GM18498 (cell line): ENCODE data around the gene SET.

Source experiments
- ATAC-seq: cut with Tn5 transposase; IDR thresholded peaks from one replicate; pipeline ENCODE4 v1.9.1; 2021; ENCODE audit warnings: mild to moderate bottlenecking, moderate library complexity; ENCODE audit not compliant: unreplicated experiment

SET gene

DNA sequence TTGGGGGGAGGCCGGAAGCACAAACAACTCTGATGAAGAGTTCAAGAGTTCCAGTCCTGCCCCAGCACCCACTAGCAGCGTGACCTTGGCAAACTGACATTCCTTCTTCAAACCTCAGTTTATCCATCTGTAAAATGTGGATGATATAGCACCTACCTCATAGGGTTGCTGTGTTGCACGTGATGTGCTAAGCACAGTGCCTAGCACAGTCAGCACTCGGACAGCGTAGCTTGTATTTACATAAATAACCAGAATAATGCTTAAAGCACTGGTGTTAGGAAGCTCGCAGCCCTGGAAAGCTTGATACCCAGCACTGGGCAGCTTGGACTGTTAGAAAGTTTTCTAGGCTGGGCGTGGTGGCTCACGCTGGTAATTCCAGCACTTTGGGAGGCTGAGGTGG, 18.4 kb downstream of the SET start:
- no peak for ATAC-seq

DNA sequence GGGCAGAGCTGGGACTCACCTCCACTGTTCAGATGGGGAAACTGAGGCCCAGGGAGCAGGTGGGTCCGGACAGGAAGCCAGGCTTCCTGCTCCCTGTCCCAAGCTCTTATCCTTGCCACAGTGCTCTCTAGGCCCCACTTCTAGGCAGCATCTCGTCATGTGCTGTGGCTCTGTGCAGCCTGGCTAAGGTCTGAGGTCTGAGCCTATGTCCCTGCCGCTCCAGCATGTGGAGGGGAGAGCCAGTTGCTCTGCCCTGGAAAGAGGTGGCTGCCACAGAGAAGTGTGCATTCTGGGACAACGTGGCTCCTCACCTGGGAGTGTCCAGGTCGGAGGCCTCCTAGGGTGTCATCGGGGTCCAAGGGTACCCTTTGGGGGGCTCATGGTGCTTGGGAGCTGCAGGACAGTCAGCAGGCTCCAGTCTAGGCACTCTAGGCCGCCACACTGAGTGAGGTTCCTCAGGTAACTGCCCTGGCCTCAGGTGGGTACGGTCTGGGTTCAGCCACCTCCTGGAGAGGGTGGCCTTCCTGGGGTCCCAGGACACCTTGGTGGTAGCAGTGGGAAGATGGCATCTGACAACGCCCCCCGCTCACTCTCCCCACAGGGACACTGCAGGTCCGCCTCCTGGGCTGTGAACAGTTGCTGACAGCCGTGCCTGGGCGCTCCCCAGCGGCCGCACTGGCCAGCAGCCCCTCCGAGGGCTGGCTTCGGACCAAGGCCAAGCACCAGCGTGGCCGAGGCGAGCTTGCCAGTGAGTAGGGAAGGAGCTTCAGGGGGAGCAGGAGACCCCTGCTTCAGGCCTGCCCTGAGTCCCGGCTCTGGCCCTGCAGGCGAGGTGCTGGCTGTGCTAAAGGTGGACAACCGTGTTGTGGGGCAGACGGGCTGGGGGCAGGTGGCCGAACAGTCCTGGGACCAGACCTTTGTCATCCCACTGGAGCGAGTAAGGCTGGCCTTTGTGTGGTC, 23.7 kb downstream of the SET start:
- ATAC-seq: no peak

GRCh38 chr9:128713411-128713780, 24.4 kb downstream of the SET start:
- no peak for ATAC-seq

DNA sequence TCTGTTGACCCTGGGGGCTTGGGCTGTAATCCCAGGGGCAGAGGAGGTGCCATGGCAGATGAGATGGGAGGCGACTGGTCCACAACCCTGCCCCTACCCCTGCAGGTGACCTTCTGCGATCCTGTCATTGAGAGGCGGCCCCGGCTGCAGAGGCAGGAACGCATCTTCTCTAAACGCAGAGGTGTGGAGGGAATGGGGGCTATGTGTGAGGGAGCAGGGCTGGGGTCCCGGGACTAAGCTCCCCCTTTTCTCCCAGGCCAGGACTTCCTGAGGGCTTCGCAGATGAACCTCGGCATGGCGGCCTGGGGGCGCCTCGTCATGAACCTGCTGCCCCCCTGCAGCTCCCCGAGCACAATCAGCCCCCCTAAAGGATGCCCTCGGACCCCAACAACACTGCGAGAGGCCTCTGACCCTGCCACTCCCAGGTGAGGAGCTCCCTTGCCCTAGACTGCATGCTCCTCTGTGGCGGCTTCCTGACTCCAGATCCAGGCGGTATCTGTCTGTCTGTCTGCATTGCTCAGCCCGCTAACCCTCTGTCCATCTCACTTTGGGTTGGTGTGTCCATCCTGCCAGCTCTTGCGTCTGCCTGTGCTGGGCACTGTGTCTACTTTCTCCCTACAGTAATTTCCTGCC, 25.0 kb downstream of the SET start:
- ATAC-seq: no peak

- ATAC-seq: no peak
These were observed 25.8 kb downstream of the SET start for GRCh38 chr9:128714586-128715435.

- ATAC-seq: no peak
These were observed 26.4 kb downstream of the SET start for GRCh38 chr9:128715436-128715750.

- no peak for ATAC-seq
These were observed 27.7 kb downstream of the SET start for GRCh38 chr9:128716581-128717254.

GRCh38 chr9:128718047-128718446, 29.0 kb downstream of the SET start:
- ATAC-seq: no peak

GRCh38 chr9:128718475-128718874, 29.5 kb downstream of the SET start:
- no peak for ATAC-seq

GRCh38 chr9:128719919-128720605, 31.0 kb downstream of the SET start:
- no peak for ATAC-seq

DNA sequence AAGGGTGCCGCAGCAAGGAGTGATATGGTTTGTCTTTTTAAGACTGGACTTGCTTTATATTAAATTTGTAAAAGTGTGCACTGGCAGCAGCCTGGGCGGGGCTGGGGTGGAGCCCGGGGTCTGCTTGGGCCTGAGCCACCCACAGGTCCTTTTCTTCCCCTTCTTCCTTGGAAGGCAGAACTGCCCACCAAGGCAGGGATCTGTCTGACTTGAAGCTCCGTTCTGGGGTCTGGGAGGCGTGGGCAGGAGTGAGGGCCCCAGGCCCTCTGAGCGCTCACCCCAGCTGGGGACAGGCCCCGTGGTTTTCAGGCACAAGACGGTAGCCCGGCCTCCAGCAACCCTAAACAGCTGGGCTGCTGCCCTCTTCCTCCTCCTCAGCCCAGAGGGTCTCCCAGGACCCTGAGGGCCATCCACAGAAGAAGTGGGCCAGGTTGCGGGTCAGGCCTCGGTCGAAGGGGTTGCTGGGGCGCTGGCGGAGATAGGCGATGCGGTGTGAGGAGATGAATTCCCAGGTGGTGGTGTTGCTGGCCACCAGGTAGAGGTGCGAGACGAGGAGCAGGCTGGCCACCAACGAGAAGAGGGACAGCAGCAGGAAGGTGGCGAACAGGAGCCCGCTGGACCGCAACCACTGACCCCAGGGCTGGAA, 31.9 kb downstream of the SET start:
- ATAC-seq: no peak

DNA sequence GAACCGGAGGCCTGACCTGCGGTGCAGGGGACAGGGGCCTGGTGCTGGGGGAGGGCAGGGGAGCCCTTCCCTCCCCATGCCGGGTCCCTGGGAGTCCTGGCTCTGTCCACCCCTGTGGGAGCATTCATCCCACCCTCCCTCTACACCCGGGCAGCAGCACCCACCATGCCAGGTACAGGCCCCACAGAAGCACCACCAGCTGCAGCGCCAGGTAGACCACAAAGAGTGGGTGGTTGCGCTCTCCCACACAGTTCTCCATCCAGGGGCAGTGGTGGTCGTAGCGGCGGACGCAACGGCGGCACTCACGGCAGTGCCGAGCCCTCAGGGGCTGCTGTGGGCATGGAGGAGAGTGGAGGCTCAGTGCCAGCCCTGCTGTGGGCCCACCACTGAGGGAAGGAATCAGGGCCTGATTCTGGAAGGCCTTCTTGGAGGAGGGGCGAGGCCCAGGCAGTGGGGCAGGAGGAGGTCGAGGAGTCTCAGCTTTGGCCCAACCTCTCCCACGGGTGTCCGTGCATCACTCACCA, 32.5 kb downstream of the SET start:
- ATAC-seq: no peak

DNA sequence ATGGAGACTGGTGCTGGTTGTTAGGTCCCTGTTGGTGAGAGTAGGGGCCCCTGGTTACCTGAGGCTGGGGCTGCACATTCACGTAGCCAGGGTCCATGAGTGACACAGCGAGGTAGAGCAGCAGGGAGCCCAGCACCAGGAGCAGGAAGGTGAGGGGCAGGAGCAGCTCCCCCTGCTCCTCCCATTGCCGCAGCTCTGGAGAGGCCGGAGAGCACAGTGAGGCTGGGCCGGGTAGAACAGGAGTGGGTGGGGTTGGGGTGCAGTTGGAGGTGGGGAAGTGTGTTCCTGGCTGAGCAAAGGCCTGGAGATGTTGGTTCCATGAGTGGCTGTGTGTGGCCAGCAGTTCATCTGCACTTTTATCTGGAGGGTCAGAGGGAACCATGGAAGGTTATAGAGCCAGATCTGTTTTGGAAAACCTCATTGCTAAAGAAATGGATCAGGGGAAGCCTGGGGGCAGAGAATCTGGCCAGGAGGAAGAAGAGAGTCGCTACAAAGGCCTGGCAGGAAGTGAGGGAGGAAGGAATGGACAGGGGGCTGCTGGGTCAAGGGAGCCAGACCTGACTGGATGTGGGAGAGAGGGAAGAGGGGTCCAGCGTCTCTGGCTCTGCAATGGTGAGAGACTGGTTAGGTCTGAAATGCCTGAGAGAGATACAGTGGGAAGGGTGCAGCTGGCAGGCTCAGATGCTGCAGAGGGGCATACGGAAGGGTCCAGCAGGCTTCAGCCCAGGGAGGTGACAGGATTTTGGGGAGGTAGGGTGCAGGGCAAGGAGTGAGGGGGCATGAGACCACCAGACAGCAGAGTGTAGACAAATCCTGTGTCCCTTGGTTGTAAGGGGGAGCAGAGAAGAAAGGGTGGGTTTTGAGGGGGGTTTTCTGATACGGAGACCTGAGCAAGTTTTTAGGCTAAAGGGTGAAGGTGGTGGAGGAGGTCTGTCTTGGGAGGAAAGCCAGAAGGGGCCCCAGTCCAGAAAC, 33.6 kb downstream of the SET start:
- ATAC-seq: no peak

- ATAC-seq: no peak
These were observed 34.4 kb downstream of the SET start for GRCh38 chr9:128723352-128723865.

GRCh38 chr9:128723866-128724743, 35.1 kb downstream of the SET start, which contains the start of gene ZDHHC12:
Gene ZDHHC12, minus strand, starts transcription at chr9:128724127. Its CDS starts 34 bp downstream, at chr9:128724093.
- peak; percentile 95 for ATAC-seq

DNA sequence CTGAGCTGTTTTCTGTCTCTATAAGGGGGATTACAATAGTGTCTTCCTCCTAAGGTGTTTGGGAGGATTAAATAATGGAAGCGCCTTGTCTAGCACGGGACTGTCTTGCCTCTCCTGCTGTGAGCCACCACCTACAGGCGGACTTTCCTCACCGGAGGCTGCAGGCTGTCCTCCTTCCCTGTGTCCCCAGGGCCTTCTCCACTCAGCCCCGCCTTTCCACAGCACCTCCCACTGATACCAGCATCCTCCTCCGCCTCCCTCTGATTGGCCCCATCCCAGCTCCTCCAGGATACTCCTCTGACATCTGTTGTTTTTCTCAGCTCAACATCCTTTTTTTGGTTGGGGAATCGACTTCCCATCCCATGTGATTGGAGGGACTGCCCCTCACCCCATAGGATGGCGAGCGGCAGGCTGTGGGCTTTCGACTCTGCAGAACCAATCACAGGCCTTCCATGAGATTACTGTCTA, 35.8 kb downstream of the SET start:
- ATAC-seq: no peak

DNA sequence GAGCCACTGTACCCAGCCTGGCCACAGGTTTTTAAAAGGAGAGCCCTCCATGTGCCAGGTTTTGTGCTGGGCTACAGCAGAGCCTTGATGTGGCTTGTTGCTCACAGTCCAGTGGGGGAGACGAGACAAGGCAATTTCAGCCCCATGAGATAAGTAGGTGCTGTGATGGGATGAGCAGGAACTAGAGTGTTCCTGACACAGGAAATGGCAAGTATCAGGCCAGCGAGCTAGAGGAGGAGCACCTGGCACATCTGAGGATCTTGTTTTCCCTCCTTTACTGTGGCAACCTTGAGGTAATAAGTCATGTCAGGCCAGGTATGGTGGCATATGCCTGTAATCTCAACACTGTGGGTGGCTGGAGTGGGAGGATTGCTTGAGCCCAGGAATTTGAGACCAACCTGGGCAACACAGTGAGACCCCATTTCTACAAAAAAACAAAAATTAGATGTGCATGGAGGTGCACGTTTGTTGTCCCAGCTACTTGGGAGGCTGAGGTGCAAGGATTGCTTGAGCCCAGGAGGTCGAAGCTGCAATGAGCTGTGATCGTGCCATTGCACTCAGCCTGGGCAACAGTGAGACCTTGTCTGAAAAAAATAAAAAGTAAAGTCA, 38.7 kb downstream of the SET start:
- no peak for ATAC-seq
